ENCODE results near the gene BHLHE40.

GRCh38 chr3:4930501-4930900 is 48.7 kb upstream of the BHLHE40 start:
- TF ChIP-seq ZNF274 (IDR thresholded peaks at IDR 0.05; ENCODE audit: low read depth, low read length) (no peak), SUZ12 (IDR thresholded peaks at IDR 0.05; ENCODE audit: extremely low read depth, insufficient read depth, insufficient read length) (no peak)
